Measurements from ENCODE around the gene ADGRE1.

ADGRE1 gene

DNA sequence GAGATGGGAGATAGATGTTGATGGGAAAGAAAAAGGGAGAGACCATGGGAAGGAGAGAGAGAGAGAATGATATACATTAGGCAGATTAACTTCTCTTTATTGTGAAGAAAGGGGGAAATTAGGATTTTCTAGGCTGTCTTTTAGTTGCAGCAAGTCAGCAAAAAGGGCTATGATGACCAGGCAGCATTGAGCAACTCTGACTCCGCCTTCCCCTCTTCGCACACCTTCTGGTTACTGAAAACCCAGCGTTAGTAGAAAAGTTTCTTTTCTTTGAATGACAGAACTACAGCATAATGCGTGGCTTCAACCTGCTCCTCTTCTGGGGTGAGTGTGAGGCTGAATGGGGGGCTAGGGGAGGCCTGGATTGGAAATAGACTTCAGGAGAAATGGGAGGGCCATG, at the start of gene ADGRE1:
Gene ADGRE1, plus strand, starts transcription at position 264 of the 400 bp plus-strand sequence. Its CDS starts 30 bp downstream, at position 294.
- TF ChIP-seq CTCF (IDR thresholded peaks at IDR 0.05; ENCODE audit: insufficient read depth, low read length, missing control alignments), result no peak
- POLR2A ChIA-PET, result no interaction called here
- CTCF ChIA-PET, result no interaction called here
- DNase-seq (ENCODE audit: low read depth, low spot score), result no peak
- no peak within 1 kb of the TSS for H3K4me3 ChIP-seq (ENCODE audit: low read depth, low read length)

DNA sequence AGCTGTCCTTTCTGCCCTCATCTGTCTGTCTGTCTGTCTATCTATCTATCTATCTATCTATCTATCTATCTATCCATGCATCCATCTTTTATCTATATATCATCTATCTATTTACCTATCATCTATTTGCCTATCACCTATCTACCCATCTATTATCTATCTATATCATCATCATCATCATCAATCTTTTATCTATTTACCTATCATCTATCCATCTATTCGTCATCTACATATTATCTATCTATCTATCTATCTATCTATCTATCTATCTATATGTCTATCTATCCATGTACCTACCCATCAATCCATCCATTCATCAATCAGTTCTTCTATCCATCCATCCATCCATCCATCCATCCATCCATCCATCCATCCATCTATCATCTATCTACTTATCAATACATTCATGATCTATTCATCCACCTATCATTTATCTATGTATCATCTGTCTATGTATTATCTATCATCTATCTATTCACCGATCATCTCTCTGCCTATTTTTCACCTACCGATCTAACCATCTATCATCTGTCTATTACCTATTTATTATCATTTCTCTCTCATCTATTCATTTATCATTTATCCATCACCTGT, 49.2 kb upstream of the ADGRE1 start:
- no peak for DNase-seq (ENCODE audit: low read depth, low spot score)
- TF ChIP-seq CTCF (IDR thresholded peaks at IDR 0.05; ENCODE audit: insufficient read depth, low read length, missing control alignments), result no peak
- POLR2A ChIA-PET, result no interaction called here
- CTCF ChIA-PET, result no interaction called here
- H3K4me3 ChIP-seq (ENCODE audit: low read depth, low read length), result no peak overlapping the region

DNA sequence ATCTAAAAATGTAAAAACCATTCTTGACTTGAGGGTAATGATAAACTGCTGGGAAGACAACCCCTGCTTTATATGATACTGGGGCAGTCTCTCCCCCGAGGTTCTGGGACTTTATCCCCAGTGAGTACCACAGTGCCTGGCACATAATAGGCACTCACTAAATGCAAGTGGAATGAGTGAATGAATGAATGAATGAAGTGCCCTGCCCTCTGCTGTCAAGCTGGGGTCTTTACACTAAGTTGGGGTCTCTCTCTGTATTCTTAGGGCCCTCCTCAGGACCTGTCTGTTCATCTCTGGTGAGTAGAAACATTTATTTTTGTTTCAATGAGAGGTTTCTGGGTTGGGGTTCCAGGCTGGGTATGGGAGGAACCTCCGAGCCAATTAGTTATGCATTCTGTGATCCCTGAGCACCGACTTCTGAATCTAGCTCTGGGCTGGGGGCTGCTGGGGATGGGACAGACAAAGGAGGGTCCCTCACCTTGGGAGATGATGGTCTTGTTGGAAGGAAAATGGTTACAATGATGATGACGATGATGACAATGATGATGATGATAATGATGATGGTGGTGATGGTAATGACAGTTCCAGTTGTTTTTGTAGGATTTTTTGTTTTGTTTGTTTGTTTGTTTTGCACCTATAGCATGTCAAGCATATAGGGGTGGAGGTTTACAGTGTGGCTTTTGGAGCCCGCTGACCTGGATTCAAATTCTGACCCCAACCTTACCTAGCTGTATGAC, 44.3 kb upstream of the ADGRE1 start:
- CTCF ChIA-PET, result interaction anchor here (0.7 kb wide), 1 partner anchor 20 kb away, joined by 3 read pairs; no protein-coding TSS in a partner anchor
- TF ChIP-seq CTCF (IDR thresholded peaks at IDR 0.05; ENCODE audit: insufficient read depth, low read length, missing control alignments), result no peak
- H3K4me3 ChIP-seq (ENCODE audit: low read depth, low read length), result no peak overlapping the region
- POLR2A ChIA-PET, result no interaction called here
- DNase-seq (ENCODE audit: low read depth, low spot score), result no peak

- ChIA-PET POLR2A (no interaction called here), CTCF (interaction anchor here (2.4 kb wide), 1 partner anchor 15 kb away, joined by 13 read pairs; no protein-coding TSS in a partner anchor)
- no peak for TF ChIP-seq CTCF (IDR thresholded peaks at IDR 0.05; ENCODE audit: insufficient read depth, low read length, missing control alignments)
- DNase-seq (ENCODE audit: low read depth, low spot score), result no peak
- H3K4me3 ChIP-seq (ENCODE audit: low read depth, low read length), result no peak overlapping the region
These were observed 39.6 kb upstream of the ADGRE1 start for GRCh38 chr19:6847828-6848200.

- CTCF ChIA-PET, result interaction anchor here (2.4 kb wide), 1 partner anchor 14 kb away, joined by 13 read pairs; no protein-coding TSS in a partner anchor
- POLR2A ChIA-PET, result no interaction called here
- TF ChIP-seq CTCF (IDR thresholded peaks at IDR 0.05; ENCODE audit: insufficient read depth, low read length, missing control alignments), result no peak
- H3K4me3 ChIP-seq (ENCODE audit: low read depth, low read length), result no peak overlapping the region
- DNase-seq (ENCODE audit: low read depth, low spot score), result no peak
These were observed 38.4 kb upstream of the ADGRE1 start for GRCh38 chr19:6848986-6849385.

DNA sequence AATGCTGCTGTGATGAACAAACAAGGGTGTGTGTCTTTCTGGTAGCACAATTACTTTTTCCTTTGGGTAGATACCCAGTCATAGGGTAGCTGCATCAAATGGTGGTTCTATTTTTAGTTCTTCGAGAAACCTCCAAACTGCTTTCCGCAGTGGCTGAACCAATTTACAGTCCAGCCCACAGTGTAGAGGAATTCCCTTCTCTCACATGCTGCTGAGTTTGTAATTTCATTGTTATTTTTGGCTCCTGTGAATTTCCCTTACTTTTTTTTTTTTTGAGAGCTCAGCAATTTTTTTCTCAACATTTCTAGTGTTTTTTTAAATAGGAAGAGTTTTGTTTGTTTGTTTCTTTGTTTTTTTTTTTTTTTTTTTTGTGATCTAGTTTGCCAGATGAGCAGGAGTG, 37.5 kb upstream of the ADGRE1 start:
- CTCF ChIA-PET, result interaction anchor here (2.4 kb wide), 1 partner anchor 13 kb away, joined by 13 read pairs; no protein-coding TSS in a partner anchor
- no peak for TF ChIP-seq CTCF (IDR thresholded peaks at IDR 0.05; ENCODE audit: insufficient read depth, low read length, missing control alignments)
- no peak for DNase-seq (ENCODE audit: low read depth, low spot score)
- H3K4me3 ChIP-seq (ENCODE audit: low read depth, low read length), result no peak overlapping the region
- POLR2A ChIA-PET, result no interaction called here

Data from AG04449 (cell line).